MM.1S (cell line): ENCODE measurements around the gene RBM18.

Experiments
- CTCF ChIP-seq: fragments of 300-600 bp; sonication (generic); IDR thresholded peaks from 2 replicates; pipeline ENCODE4 v1.5.1; 2016; ENCODE audit warnings: antibody characterized with exemption, low read length, mixed read lengths
- EZH2 ChIP-seq: fragments of 300-600 bp; sonication (generic); optimal IDR thresholded peaks from 2 replicates; pipeline ENCODE3; 2017; ENCODE audit warnings: low read depth, mild to moderate bottlenecking, antibody characterized with exemption, low read length, mixed read lengths
- EZH2phosphoT487 ChIP-seq: fragments of 300-600 bp; sonication (generic); IDR thresholded peaks from 2 replicates; pipeline ENCODE4 v1.6.1; 2018; ENCODE audit warnings: antibody characterized with exemption, low read length

GRCh38 chr9:122212473-122213004 is 52.1 kb downstream of the RBM18 start:
- TF ChIP-seq CTCF (no peak), EZH2phosphoT487 (no peak), EZH2 (no peak)
